ENCODE measurements around the gene BDH1. TPM values are rescaled to one million over a fixed set of nuclear protein-coding genes. Genes with fewer than 3 reads are reported as not detected.

BDH1 gene
- polyA plus RNA-seq, 1 experiment = 6.1 TPM

DNA sequence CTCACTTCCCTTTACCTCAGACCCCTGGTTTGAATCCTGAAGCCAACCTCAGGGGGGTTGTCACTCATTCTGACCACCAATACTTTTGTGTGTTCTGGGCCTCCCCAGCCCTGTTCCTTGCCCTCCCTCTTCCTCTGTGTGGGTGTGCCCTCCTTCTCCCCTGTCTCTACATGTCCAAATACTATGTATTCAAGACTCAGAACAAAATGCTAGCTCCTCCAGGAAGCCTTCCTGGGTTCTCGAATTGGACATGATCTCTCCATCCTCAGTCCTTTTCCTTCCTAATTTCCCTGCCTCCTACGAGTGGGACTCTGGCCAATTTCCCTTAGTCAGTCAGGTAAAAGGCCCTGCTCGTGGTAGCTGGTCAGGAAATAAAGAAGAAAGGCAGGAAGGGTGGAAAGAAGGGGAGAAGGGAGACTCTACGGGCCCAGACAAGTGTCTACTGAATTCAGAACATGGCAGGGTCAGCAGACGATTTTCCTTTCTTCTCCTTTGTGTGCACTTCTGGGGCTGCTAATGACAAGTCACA lies 79.7 kb downstream of the BDH1 start:
- no peaks in the 10 kb centered on the region for H3K9me3 ChIP-seq (ENCODE audit: control insufficient read depth, insufficient read depth, low read length)
- TF ChIP-seq, protein P1, sequence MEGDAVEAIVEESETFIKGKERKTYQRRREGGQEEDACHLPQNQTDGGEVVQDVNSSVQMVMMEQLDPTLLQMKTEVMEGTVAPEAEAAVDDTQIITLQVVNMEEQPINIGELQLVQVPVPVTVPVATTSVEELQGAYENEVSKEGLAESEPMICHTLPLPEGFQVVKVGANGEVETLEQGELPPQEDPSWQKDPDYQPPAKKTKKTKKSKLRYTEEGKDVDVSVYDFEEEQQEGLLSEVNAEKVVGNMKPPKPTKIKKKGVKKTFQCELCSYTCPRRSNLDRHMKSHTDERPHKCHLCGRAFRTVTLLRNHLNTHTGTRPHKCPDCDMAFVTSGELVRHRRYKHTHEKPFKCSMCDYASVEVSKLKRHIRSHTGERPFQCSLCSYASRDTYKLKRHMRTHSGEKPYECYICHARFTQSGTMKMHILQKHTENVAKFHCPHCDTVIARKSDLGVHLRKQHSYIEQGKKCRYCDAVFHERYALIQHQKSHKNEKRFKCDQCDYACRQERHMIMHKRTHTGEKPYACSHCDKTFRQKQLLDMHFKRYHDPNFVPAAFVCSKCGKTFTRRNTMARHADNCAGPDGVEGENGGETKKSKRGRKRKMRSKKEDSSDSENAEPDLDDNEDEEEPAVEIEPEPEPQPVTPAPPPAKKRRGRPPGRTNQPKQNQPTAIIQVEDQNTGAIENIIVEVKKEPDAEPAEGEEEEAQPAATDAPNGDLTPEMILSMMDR (IDR thresholded peaks at IDR 0.05; ENCODE audit: low read depth, low read length) = no peak
- ChIA-PET CTCF (interaction anchor here (0.6 to 1.1 kb wide), 2 partner anchors 13 to 219 kb away, joined by 3 read pairs; no protein-coding TSS in a partner anchor), POLR2A (no interaction called here)
- no peak for DNase-seq (ENCODE audit: low read depth, low spot score)
- H3K27ac ChIP-seq (ENCODE audit: low read depth, low read length) = no peak overlapping the region
- H3K4me3 ChIP-seq (ENCODE audit: low read depth, low read length) = no peak overlapping the region
- peaks cover 21% of the 10 kb centered on the region for H3K27me3 ChIP-seq (ENCODE audit: control insufficient read depth, insufficient read depth, low read length)

GRCh38 chr3:197475514-197475913 lies 80.3 kb downstream of the BDH1 start:
- H3K27ac ChIP-seq (ENCODE audit: low read depth, low read length) = no peak overlapping the region
- ChIA-PET CTCF (interaction anchor here (0.6 to 1.1 kb wide), 2 partner anchors 14 to 219 kb away, joined by 3 read pairs; no protein-coding TSS in a partner anchor), POLR2A (no interaction called here)

GRCh38 chr3:197472151-197472550 lies 83.6 kb downstream of the BDH1 start:
- DNase-seq (ENCODE audit: low read depth, low spot score) = no peak
- peaks cover 19% of the 10 kb centered on the region for H3K27me3 ChIP-seq (ENCODE audit: control insufficient read depth, insufficient read depth, low read length)
- POLR2A ChIA-PET = no interaction called here
- CTCF ChIA-PET = no interaction called here
- no peak overlapping the region for H3K27ac ChIP-seq (ENCODE audit: low read depth, low read length)
- H3K9me3 ChIP-seq (ENCODE audit: control insufficient read depth, insufficient read depth, low read length) = no peaks in the 10 kb centered on the region
- no peak overlapping the region for H3K4me3 ChIP-seq (ENCODE audit: low read depth, low read length)
- TF ChIP-seq, protein P1 (IDR thresholded peaks at IDR 0.05; ENCODE audit: low read depth, low read length) = no peak

More at GRCh38 chr3:197475514-197475913, 80.3 kb downstream of the BDH1 start:
- peaks cover 25% of the 10 kb centered on the region for H3K27me3 ChIP-seq (ENCODE audit: control insufficient read depth, insufficient read depth, low read length)
- H3K4me3 ChIP-seq (ENCODE audit: low read depth, low read length) = no peak overlapping the region
- no peaks in the 10 kb centered on the region for H3K9me3 ChIP-seq (ENCODE audit: control insufficient read depth, insufficient read depth, low read length)
- TF ChIP-seq, protein P1 (IDR thresholded peaks at IDR 0.05; ENCODE audit: low read depth, low read length) = no peak
- no peak for DNase-seq (ENCODE audit: low read depth, low spot score)

DNA sequence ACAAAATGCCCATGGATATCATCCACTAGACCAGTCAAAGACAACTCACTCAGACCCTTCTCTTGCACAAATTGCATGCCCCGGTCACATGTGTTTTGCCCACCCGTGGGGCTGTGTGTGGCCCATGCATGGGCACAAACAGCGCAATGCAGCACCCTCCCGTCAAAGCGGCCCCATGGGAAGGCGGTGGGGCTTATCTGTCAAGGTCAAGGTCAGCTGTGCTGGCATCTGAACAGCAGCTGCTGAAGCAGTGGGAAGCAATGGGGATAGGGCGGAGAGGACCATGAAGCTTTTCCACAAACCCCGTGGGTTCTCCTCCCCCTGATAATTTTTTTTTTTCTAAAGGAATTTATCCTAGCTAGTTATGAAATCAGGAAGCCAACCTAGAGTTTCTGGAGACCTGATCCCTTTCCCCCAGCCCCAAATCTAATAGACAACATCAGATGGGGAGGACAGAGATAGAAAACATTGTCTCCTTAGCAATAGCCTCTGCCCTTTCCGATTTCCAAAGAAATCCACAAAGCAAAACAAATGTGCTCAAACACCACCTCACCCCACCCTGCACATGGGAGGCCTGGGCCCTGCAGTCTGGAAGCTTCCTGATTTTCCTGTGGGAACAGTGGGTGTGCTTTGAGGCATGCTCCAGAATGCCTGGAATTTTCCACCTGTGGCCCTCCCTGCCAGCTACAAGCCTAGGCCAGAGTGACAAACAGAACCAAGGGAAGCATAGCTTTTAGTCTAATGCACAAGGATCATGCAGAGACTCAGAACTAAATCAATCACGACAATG lies 84.4 kb downstream of the BDH1 start:
- CTCF ChIA-PET = no interaction called here
- H3K9me3 ChIP-seq (ENCODE audit: control insufficient read depth, insufficient read depth, low read length) = no peaks in the 10 kb centered on the region
- no peak overlapping the region for H3K4me3 ChIP-seq (ENCODE audit: low read depth, low read length)
- POLR2A ChIA-PET = interaction anchor here (0.6 kb wide), 1 partner anchor 822 kb away, joined by 3 read pairs; no protein-coding TSS in a partner anchor
- DNase-seq (ENCODE audit: low read depth, low spot score) = no peak
- no peak overlapping the region for H3K27ac ChIP-seq (ENCODE audit: low read depth, low read length)
- TF ChIP-seq, protein P1 (IDR thresholded peaks at IDR 0.05; ENCODE audit: low read depth, low read length) = no peak
- H3K27me3 ChIP-seq (ENCODE audit: control insufficient read depth, insufficient read depth, low read length) = peaks cover 16% of the 10 kb centered on the region

DNA sequence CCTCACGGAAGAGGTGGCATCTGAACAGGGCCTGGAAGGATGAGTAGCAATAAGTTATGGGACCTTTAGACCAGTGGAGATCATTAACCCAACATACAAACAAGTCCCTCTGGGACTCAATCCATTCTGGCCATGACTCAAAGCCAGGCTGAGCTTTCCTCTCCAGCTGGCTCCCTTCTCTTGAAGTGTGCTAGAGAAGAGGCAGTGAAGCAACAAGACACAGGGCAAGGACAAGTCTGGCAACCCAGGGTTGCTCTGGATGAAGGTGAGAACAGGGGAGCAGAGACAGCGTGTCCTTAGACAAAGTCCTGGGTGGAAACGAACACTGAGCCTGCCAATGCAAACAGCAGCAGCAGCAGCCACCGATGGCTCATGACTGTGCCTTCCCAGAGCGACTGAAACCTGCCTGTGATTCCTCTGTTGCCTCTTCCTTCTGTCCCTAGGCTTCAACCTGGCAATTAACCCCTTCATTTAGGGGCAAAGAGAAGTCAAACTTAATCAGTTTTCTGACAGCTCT lies 86.8 kb downstream of the BDH1 start:
- TF ChIP-seq, protein P1 (IDR thresholded peaks at IDR 0.05; ENCODE audit: low read depth, low read length) = no peak
- Histone ChIP-seq H3K9me3 (ENCODE audit: control insufficient read depth, insufficient read depth, low read length) (no peaks in the 10 kb centered on the region), H3K4me3 (ENCODE audit: low read depth, low read length) (no peak overlapping the region), H3K27me3 (ENCODE audit: control insufficient read depth, insufficient read depth, low read length) (peaks cover 9% of the 10 kb centered on the region), H3K27ac (ENCODE audit: low read depth, low read length) (no peak overlapping the region)
- no peak for DNase-seq (ENCODE audit: low read depth, low spot score)
- CTCF ChIA-PET = no interaction called here
- POLR2A ChIA-PET = no interaction called here
